ENCODE results near the gene IL2RA.

- TF ChIP-seq GATA2 (IDR thresholded peaks at IDR 0.05; ENCODE audit: insufficient read depth, insufficient read length, low read depth, low read length) (no peak), MAX (IDR thresholded peaks at IDR 0.05; ENCODE audit: insufficient read depth, insufficient read length) (no peak), CTCF (IDR thresholded peaks at IDR 0.05; ENCODE audit: extremely low read depth in 1 of 2, insufficient read depth in 1 of 2, low read depth in 1 of 2, low read length in 2 of 2) (no peak), EZH2 (IDR thresholded peaks at IDR 0.05; ENCODE audit: borderline replicate concordance, low read depth, low read length, severe bottlenecking) (no peak), POLR2AphosphoS5 (IDR thresholded peaks at IDR 0.05; ENCODE audit: insufficient read depth, low read depth, low read length) (no peak), POLR2A (IDR thresholded peaks at IDR 0.05; ENCODE audit: low read depth, low read length) (no peak), FOS (IDR thresholded peaks at IDR 0.05; ENCODE audit: borderline replicate concordance, insufficient read depth, low read length) (no peak), JUN (IDR thresholded peaks at IDR 0.05; ENCODE audit: borderline replicate concordance, insufficient read depth, insufficient read length, low read depth) (no peak)
Observed at GRCh38 chr10:6006991-6007390, 55.2 kb downstream of the IL2RA start.

All from endothelial cell of umbilical vein (primary cell).